Measurements from ENCODE around the gene GET3. TPM values are rescaled to one million over a fixed set of nuclear protein-coding genes. Genes with fewer than 3 reads are reported as not detected.

GET3 gene
- total RNA-seq, 1 experiment from 2014 or later = 110 TPM

DNA sequence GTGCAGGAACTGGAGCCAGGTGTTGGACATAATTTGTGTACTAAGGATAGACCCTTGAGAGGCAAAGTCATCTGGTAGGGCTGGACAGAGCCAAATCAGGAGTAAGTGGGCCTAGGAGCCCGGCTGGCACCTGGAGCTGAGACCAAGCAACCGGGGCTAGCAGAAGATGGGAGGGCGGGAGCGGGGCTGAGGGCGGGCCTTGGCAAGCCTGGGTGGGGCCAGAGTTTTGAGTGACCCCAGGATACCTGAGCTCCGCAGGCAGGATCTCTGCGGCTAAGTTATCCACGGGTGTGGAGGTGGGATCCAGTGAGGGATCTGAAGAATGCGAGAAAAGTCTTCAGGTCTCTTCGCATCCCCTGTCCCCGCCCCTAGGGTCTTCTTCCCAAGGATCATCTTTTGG lies 29.9 kb downstream of the GET3 start (continued):
- TF ChIP-seq, protein P1, sequence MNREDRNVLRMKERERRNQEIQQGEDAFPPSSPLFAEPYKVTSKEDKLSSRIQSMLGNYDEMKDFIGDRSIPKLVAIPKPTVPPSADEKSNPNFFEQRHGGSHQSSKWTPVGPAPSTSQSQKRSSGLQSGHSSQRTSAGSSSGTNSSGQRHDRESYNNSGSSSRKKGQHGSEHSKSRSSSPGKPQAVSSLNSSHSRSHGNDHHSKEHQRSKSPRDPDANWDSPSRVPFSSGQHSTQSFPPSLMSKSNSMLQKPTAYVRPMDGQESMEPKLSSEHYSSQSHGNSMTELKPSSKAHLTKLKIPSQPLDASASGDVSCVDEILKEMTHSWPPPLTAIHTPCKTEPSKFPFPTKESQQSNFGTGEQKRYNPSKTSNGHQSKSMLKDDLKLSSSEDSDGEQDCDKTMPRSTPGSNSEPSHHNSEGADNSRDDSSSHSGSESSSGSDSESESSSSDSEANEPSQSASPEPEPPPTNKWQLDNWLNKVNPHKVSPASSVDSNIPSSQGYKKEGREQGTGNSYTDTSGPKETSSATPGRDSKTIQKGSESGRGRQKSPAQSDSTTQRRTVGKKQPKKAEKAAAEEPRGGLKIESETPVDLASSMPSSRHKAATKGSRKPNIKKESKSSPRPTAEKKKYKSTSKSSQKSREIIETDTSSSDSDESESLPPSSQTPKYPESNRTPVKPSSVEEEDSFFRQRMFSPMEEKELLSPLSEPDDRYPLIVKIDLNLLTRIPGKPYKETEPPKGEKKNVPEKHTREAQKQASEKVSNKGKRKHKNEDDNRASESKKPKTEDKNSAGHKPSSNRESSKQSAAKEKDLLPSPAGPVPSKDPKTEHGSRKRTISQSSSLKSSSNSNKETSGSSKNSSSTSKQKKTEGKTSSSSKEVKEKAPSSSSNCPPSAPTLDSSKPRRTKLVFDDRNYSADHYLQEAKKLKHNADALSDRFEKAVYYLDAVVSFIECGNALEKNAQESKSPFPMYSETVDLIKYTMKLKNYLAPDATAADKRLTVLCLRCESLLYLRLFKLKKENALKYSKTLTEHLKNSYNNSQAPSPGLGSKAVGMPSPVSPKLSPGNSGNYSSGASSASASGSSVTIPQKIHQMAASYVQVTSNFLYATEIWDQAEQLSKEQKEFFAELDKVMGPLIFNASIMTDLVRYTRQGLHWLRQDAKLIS (CRISPR knock-in tag; IDR thresholded peaks at IDR 0.05; ENCODE audit: borderline replicate concordance) = no peak
- TF ChIP-seq CBFB (CRISPR knock-in tag; IDR thresholded peaks at IDR 0.05; ENCODE audit: low read depth) (no peak), ESRRA (CRISPR knock-in tag; IDR thresholded peaks at IDR 0.05; ENCODE audit: borderline replicate concordance) (no peak), NR3C1 (CRISPR knock-in tag; conservative IDR thresholded peaks at IDR 0.05; ENCODE audit: low read depth) (no peak), ZNF317 (CRISPR knock-in tag; IDR thresholded peaks at IDR 0.05; ENCODE audit: borderline replicate concordance, low read depth) (no peak), TCF7 (CRISPR knock-in tag; IDR thresholded peaks at IDR 0.05; ENCODE audit: low read depth) (no peak)
- TF ChIP-seq, protein P2, sequence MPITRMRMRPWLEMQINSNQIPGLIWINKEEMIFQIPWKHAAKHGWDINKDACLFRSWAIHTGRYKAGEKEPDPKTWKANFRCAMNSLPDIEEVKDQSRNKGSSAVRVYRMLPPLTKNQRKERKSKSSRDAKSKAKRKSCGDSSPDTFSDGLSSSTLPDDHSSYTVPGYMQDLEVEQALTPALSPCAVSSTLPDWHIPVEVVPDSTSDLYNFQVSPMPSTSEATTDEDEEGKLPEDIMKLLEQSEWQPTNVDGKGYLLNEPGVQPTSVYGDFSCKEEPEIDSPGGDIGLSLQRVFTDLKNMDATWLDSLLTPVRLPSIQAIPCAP (CRISPR knock-in tag; IDR thresholded peaks at IDR 0.05) = no peak
- TF ChIP-seq, protein P3, sequence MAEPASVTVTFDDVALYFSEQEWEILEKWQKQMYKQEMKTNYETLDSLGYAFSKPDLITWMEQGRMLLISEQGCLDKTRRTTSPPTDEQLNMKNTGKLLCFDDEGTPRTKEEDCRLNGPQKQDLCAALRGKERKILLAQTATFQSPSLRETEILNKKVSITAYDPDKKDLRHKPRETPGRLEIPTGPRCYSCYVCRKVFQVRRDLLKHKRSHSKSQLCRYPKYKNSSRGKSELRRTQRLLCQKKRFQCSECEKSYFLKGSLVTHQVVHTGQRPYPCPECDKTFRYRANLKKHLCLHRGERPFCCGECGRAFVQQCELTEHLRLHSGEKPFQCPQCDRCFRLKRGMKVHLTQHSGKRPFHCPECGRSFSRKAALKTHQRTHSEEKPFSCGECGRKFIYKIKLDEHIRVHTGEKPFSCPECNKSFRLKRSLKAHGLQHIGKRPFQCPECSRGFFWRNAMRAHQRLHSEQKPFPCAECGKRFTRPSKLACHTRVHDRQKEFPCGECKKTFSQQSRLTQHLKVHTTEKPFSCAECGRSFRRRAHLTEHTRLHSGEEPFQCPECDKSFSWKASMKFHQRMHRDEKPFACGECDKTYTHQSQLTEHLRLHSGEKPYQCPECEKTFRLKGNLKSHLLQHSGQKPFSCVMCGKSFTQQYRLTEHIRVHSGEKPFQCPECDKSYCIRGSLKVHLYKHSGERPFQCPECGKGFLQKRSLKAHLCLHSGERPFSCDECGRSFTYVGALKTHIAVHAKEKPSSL (CRISPR knock-in tag; conservative IDR thresholded peaks at IDR 0.05) = no peak
- TF ChIP-seq, protein P4, sequence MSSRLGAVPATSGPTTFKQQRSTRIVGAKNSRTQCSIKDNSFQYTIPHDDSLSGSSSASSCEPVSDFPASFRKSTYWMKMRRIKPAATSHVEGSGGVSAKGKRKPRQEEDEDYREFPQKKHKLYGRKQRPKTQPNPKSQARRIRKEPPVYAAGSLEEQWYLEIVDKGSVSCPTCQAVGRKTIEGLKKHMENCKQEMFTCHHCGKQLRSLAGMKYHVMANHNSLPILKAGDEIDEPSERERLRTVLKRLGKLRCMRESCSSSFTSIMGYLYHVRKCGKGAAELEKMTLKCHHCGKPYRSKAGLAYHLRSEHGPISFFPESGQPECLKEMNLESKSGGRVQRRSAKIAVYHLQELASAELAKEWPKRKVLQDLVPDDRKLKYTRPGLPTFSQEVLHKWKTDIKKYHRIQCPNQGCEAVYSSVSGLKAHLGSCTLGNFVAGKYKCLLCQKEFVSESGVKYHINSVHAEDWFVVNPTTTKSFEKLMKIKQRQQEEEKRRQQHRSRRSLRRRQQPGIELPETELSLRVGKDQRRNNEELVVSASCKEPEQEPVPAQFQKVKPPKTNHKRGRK (CRISPR knock-in tag; IDR thresholded peaks at IDR 0.05; ENCODE audit: borderline replicate concordance) = no peak

DNA sequence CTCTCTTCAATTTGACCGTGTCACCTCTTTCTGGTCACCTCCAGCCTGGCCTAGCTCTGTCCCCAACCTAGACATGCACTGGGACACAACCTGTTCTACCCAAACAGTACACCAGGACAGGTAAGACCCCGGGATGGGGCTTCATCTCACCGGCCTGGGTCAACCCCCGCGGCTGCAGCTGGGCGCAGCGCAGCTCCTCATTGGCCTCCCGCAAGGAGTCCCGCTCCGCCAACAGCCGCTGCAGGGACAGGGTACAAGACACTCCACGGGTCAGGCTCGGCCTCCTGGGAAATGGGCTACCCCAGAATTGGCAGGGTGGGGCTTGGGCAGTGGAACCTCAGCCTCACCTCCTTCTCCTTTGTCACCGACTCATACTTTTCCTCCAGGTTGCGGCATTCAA lies 30.4 kb downstream of the GET3 start:
- Mint-ChIP-seq H3K4me3 (no peak overlapping the region), H3K27me3 (ENCODE audit: low read depth) (no peaks in the 10 kb centered on the region; the same call in 1 of the 2 replicates), H3K4me1 (peaks cover 17% of the 10 kb centered on the region), H3K9me3 (no peaks in the 10 kb centered on the region), H3K27ac (no peak overlapping the region; the same call in 1 of the 2 replicates), H3K36me3 (peaks cover 26% of the 10 kb centered on the region)
- ATAC-seq (no peak), DNase-seq (ENCODE audit: low spot score) (no peak)
- ChIA-PET CTCF (interaction anchor here (0.7 to 11.1 kb wide), 6 partner anchors 9 to 80 kb away, joined by 3 to 341 read pairs (median 48); partner anchors contain the start of genes GET3, HOOK2, JUNB and PRDX2), POLR2A (interaction anchor here (1.4 to 2.2 kb wide), 2 partner anchors 25 to 105 kb away, joined by 4 to 10 read pairs; no protein-coding TSS in a partner anchor)
- TF ChIP-seq NR1H2 (CRISPR knock-in tag; IDR thresholded peaks at IDR 0.05) = no peak
- TF ChIP-seq NR2C2 (CRISPR knock-in tag; IDR thresholded peaks at IDR 0.05) = 0 out of 2 replicates have a peak, but pooled peaks have one; percentile 20

DNA sequence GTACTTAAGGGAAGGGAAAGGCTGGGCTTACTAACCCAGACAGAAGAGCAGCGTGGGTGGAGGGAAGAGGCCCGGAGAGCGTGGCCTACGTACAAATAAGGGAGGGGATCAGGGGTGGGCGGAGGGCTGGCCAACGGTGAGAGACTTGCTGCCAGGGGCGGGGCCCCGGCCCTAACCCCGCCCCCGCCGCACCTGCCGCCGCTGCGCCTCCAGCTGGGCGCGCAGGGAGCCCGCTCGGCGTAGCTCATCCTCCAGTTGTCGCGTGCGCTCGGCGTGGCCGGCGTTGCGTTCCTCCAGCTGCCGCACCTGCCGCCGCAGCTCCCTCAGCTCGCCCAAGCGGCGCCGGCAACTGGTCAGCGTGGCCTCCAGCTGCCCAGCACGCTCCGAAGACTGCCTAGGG lies 32.4 kb downstream of the GET3 start:
- Mint-ChIP-seq H3K4me1 (peaks cover 22% of the 10 kb centered on the region), H3K27ac (0 out of 2 replicates have a peak overlapping the region, but pooled peaks have one; percentile 27), H3K36me3 (peaks cover 22% of the 10 kb centered on the region), H3K9me3 (no peaks in the 10 kb centered on the region), H3K4me3 (peak overlapping the region; percentile 38), H3K27me3 (ENCODE audit: low read depth) (no peaks in the 10 kb centered on the region; the same call in 1 of the 2 replicates)
- ChIA-PET CTCF (interaction anchor here (0.6 to 3.4 kb wide), 23 partner anchors 9 to 127 kb away, joined by 3 to 37 read pairs (median 5); partner anchors contain the start of genes JUNB, RNASEH2A and TRIR), POLR2A (interaction anchor here (0.7 to 1.2 kb wide), 3 partner anchors 12 to 27 kb away, joined by 3 read pairs; no protein-coding TSS in a partner anchor)
- peak; percentile 75 for ATAC-seq
- peak; percentile 85 for DNase-seq (ENCODE audit: low spot score)
- TF ChIP-seq TP53 (CRISPR knock-in tag; IDR thresholded peaks at IDR 0.05) (no peak), SMAD4 (CRISPR knock-in tag; IDR thresholded peaks at IDR 0.05) (no peak), CREB1 (CRISPR knock-in tag; IDR thresholded peaks at IDR 0.05) (no peak), SOX15 (CRISPR knock-in tag; IDR thresholded peaks at IDR 0.05) (no peak), FOXP1 (CRISPR knock-in tag; IDR thresholded peaks at IDR 0.05; ENCODE audit: borderline replicate concordance) (peak; percentile 59; the same call in 1 of the 2 replicates), ATF1 (CRISPR knock-in tag; IDR thresholded peaks at IDR 0.05) (no peak)
- TF ChIP-seq, protein P5, sequence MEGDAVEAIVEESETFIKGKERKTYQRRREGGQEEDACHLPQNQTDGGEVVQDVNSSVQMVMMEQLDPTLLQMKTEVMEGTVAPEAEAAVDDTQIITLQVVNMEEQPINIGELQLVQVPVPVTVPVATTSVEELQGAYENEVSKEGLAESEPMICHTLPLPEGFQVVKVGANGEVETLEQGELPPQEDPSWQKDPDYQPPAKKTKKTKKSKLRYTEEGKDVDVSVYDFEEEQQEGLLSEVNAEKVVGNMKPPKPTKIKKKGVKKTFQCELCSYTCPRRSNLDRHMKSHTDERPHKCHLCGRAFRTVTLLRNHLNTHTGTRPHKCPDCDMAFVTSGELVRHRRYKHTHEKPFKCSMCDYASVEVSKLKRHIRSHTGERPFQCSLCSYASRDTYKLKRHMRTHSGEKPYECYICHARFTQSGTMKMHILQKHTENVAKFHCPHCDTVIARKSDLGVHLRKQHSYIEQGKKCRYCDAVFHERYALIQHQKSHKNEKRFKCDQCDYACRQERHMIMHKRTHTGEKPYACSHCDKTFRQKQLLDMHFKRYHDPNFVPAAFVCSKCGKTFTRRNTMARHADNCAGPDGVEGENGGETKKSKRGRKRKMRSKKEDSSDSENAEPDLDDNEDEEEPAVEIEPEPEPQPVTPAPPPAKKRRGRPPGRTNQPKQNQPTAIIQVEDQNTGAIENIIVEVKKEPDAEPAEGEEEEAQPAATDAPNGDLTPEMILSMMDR (IDR thresholded peaks at IDR 0.05) = no peak
- TF ChIP-seq, protein P6, sequence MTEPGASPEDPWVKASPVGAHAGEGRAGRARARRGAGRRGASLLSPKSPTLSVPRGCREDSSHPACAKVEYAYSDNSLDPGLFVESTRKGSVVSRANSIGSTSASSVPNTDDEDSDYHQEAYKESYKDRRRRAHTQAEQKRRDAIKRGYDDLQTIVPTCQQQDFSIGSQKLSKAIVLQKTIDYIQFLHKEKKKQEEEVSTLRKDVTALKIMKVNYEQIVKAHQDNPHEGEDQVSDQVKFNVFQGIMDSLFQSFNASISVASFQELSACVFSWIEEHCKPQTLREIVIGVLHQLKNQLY (CRISPR knock-in tag; IDR thresholded peaks at IDR 0.05) = no peak
- TF ChIP-seq, protein P7, sequence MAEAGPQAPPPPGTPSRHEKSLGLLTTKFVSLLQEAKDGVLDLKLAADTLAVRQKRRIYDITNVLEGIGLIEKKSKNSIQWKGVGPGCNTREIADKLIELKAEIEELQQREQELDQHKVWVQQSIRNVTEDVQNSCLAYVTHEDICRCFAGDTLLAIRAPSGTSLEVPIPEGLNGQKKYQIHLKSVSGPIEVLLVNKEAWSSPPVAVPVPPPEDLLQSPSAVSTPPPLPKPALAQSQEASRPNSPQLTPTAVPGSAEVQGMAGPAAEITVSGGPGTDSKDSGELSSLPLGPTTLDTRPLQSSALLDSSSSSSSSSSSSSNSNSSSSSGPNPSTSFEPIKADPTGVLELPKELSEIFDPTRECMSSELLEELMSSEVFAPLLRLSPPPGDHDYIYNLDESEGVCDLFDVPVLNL (CRISPR knock-in tag; IDR thresholded peaks at IDR 0.05; ENCODE audit: borderline replicate concordance, low read depth) = no peak
